ENCODE measurements around the gene DMAC2. TPM values are rescaled to one million over a fixed set of nuclear protein-coding genes. Genes with fewer than 3 reads are reported as not detected.

The DMAC2 gene
- total and polyA plus RNA-seq, 2 of the 13 experiments (the other 11 are each of a cell fraction or from before 2014, with no cell fraction given), result 39.0 to 66.0 TPM

- no peak for TF ChIP-seq CERS6 (CRISPR knock-in tag; IDR thresholded peaks at IDR 0.05)
- TF ChIP-seq GPN1 (CRISPR knock-in tag; IDR thresholded peaks at IDR 0.05; ENCODE audit: borderline replicate concordance), result no peak; the same call in 1 of the 2 replicates
- no peak for TF ChIP-seq SRSF4 (IDR thresholded peaks at IDR 0.05; ENCODE audit: low read depth, low read length, poor library complexity, severe bottlenecking)
- TF ChIP-seq ARNTL (CRISPR knock-in tag; IDR thresholded peaks at IDR 0.05), result peak; percentile 94
- TF ChIP-seq GATA4 (IDR thresholded peaks at IDR 0.05; ENCODE audit: borderline replicate concordance, low read depth), result no peak
- peak; percentile 100 for TF ChIP-seq MNT (IDR thresholded peaks at IDR 0.05)
- TF ChIP-seq ATF4 (CRISPR knock-in tag; IDR thresholded peaks at IDR 0.05), result 0 out of 4 replicates have a peak, but pooled peaks of 1 of the 2 experiments have one; percentile 17
- TF ChIP-seq NR2C2 (CRISPR knock-in tag; IDR thresholded peaks at IDR 0.05; ENCODE audit: borderline replicate concordance), result no peak
- peak; percentile 84 for TF ChIP-seq TFE3 (CRISPR knock-in tag; IDR thresholded peaks at IDR 0.05)
- TF ChIP-seq DDIT3 (CRISPR knock-in tag; IDR thresholded peaks at IDR 0.05), result no peak
- 0 out of 2 replicates have a peak, but pooled peaks have one; percentile 78 for TF ChIP-seq ZBTB1 (CRISPR knock-in tag; IDR thresholded peaks at IDR 0.05; ENCODE audit: borderline replicate concordance)
- TF ChIP-seq ATF1 (CRISPR knock-in tag; IDR thresholded peaks at IDR 0.05), result peak; percentile 66; the same call in 1 of the 2 replicates
- 0 out of 2 replicates have a peak, but pooled peaks have one; percentile 17 for TF ChIP-seq ZNF44 (CRISPR knock-in tag; IDR thresholded peaks at IDR 0.05)
- peak; percentile 90 for TF ChIP-seq ONECUT2 (CRISPR knock-in tag; IDR thresholded peaks at IDR 0.05)
- peak; percentile 75; the same call in 1 of the 2 replicates for TF ChIP-seq CREB3 (CRISPR knock-in tag; IDR thresholded peaks at IDR 0.05)
- TF ChIP-seq SOX5 (CRISPR knock-in tag; IDR thresholded peaks at IDR 0.05; ENCODE audit: borderline replicate concordance), result peak; percentile 21
- TF ChIP-seq PREB (CRISPR knock-in tag; IDR thresholded peaks at IDR 0.05), result no peak
- TF ChIP-seq RARG (CRISPR knock-in tag; IDR thresholded peaks at IDR 0.05; ENCODE audit: low read depth), result no peak
- peak; percentile 72 for TF ChIP-seq HNRNPLL (IDR thresholded peaks at IDR 0.05; ENCODE audit: low read depth, low read length, poor library complexity, severe bottlenecking)
Observed at GRCh38 chr19:41397086-41398049, 42.3 kb downstream of the DMAC2 start, which contains the start of the genes BCKDHA and EXOSC5 (continued).

Measured in HepG2 (cell line).